HepG2 (cell line): ENCODE results near the gene FAM187B. TPM values are rescaled to one million over a fixed set of nuclear protein-coding genes. Genes with fewer than 3 reads are reported as not detected.

Experiments used
- GABPA ChIP-seq, 2 experiments: IDR thresholded peaks; 2 replicates each; pipeline ENCODE4 v1.6.1; 2011 to 2016; ENCODE audit warnings: low read depth in 2 of 2, low read length in 1 of 2, missing biosample characterization in 1 of 2, missing genetic modification characterization in 1 of 2
- IRX3 ChIP-seq: sonication (generic); formaldehyde crosslinking; IDR thresholded peaks from 2 replicates; pipeline ENCODE4 v1.8.1; 2023; ENCODE audit warnings: mild to moderate bottlenecking, low read depth, missing genetic modification reagents, borderline replicate concordance
- MNT ChIP-seq: fragments of 450-650 bp; IDR thresholded peaks from 2 replicates; pipeline ENCODE4 v1.6.1; 2016
- NFATC3 ChIP-seq: sonication (generic); formaldehyde crosslinking; IDR thresholded peaks from 2 replicates; pipeline ENCODE4 v1.5.1; 2020; ENCODE audit warnings: mild to moderate bottlenecking, missing genetic modification reagents
- SRSF4 ChIP-seq: fragments of 200-400 bp; formaldehyde crosslinking; IDR thresholded peaks from one replicate; pipeline ENCODE4 v1.6.1; 2018; ENCODE audit warnings: mild to moderate bottlenecking, low read depth, low read length, moderate library complexity; ENCODE audit not compliant: poor library complexity, severe bottlenecking
- ZFP41 ChIP-seq: sonication (generic); formaldehyde crosslinking; IDR thresholded peaks from 2 replicates; pipeline ENCODE4 v1.4.0; 2020; ENCODE audit warnings: mild to moderate bottlenecking, missing genetic modification reagents, borderline replicate concordance
- ZMYM4 ChIP-seq: sonication (generic); formaldehyde crosslinking; IDR thresholded peaks from 2 replicates; pipeline ENCODE4 v1.8.1; 2023; ENCODE audit warnings: mild to moderate bottlenecking, missing genetic modification reagents
- ZNF12 ChIP-seq: sonication (generic); formaldehyde crosslinking; IDR thresholded peaks from 2 replicates; pipeline ENCODE4 v1.5.0; 2020; ENCODE audit warnings: missing genetic modification reagents
- ZNF280B ChIP-seq: sonication (generic); formaldehyde crosslinking; IDR thresholded peaks from 2 replicates; pipeline ENCODE4 v1.5.0; 2020; ENCODE audit warnings: missing genetic modification reagents, mild to moderate bottlenecking, borderline replicate concordance
- ZNF691 ChIP-seq: sonication (generic); formaldehyde crosslinking; IDR thresholded peaks from 2 replicates; pipeline ENCODE4 v1.4.0; 2020; ENCODE audit warnings: missing genetic modification reagents, low read depth, mild to moderate bottlenecking, borderline replicate concordance
- ZNF850 ChIP-seq: sonication (generic); formaldehyde crosslinking; conservative IDR thresholded peaks from 2 replicates; pipeline ENCODE4 v1.9.0; 2021; ENCODE audit warnings: mild to moderate bottlenecking, missing genetic modification reagents
- polyA plus RNA-seq, 8 experiments: library from polyadenylated mRNA; depleted of rRNA in 3 of 8; stranded (reverse) in 7 of 8; unstranded in 1 of 8; fragments of >200 nt; fragmentation: Illumina TruSeq in 4 of 8; extraction: Trizol in 4 of 8; gene quantifications; 2 replicates each; pipeline versions ENCODE4 v1.2.1 to v1.2.3, GENCODE V29; 2011 to 2016; ENCODE audit warnings: low read depth in 4 of 8, missing spikeins in 1 of 8, mixed read lengths in 1 of 8; ENCODE audit not compliant: insufficient read depth in 1 of 8
- total RNA-seq, 5 experiments: library from RNA; depleted of rRNA; stranded (reverse); fragments of >200 nt; fragmentation: Illumina TruSeq; extraction: Trizol; gene quantifications; 2 replicates each; pipeline ENCODE4 v1.2.3, GENCODE V29; 2016; ENCODE audit warnings: low read depth in 1 of 5
- TF ChIP-seq, protein P1 (sequence below): sonication (generic); formaldehyde crosslinking; IDR thresholded peaks from 2 replicates; pipeline ENCODE4 v1.5.1; 2020; ENCODE audit warnings: mild to moderate bottlenecking, missing genetic modification reagents, borderline replicate concordance
- TF ChIP-seq, protein P2 (sequence below): sonication (generic); formaldehyde crosslinking; conservative IDR thresholded peaks from 2 replicates; pipeline ENCODE4 v1.4.0; 2020; ENCODE audit warnings: mild to moderate bottlenecking, missing genetic modification reagents, moderate library complexity

The FAM187B gene
- total and polyA plus RNA-seq, 2 of the 13 experiments (the other 11 are each of a cell fraction or from before 2014, with no cell fraction given), result not detected

- TF ChIP-seq, protein P1, sequence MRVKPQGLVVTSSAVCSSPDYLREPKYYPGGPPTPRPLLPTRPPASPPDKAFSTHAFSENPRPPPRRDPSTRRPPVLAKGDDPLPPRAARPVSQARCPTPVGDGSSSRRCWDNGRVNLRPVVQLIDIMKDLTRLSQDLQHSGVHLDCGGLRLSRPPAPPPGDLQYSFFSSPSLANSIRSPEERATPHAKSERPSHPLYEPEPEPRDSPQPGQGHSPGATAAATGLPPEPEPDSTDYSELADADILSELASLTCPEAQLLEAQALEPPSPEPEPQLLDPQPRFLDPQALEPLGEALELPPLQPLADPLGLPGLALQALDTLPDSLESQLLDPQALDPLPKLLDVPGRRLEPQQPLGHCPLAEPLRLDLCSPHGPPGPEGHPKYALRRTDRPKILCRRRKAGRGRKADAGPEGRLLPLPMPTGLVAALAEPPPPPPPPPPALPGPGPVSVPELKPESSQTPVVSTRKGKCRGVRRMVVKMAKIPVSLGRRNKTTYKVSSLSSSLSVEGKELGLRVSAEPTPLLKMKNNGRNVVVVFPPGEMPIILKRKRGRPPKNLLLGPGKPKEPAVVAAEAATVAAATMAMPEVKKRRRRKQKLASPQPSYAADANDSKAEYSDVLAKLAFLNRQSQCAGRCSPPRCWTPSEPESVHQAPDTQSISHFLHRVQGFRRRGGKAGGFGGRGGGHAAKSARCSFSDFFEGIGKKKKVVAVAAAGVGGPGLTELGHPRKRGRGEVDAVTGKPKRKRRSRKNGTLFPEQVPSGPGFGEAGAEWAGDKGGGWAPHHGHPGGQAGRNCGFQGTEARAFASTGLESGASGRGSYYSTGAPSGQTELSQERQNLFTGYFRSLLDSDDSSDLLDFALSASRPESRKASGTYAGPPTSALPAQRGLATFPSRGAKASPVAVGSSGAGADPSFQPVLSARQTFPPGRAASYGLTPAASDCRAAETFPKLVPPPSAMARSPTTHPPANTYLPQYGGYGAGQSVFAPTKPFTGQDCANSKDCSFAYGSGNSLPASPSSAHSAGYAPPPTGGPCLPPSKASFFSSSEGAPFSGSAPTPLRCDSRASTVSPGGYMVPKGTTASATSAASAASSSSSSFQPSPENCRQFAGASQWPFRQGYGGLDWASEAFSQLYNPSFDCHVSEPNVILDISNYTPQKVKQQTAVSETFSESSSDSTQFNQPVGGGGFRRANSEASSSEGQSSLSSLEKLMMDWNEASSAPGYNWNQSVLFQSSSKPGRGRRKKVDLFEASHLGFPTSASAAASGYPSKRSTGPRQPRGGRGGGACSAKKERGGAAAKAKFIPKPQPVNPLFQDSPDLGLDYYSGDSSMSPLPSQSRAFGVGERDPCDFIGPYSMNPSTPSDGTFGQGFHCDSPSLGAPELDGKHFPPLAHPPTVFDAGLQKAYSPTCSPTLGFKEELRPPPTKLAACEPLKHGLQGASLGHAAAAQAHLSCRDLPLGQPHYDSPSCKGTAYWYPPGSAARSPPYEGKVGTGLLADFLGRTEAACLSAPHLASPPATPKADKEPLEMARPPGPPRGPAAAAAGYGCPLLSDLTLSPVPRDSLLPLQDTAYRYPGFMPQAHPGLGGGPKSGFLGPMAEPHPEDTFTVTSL (CRISPR knock-in tag), result no peak
- peak; percentile 69; the same call in 1 of the 2 replicates for TF ChIP-seq ZMYM4 (CRISPR knock-in tag)
- no peak for TF ChIP-seq SRSF4
- TF ChIP-seq, protein P2, sequence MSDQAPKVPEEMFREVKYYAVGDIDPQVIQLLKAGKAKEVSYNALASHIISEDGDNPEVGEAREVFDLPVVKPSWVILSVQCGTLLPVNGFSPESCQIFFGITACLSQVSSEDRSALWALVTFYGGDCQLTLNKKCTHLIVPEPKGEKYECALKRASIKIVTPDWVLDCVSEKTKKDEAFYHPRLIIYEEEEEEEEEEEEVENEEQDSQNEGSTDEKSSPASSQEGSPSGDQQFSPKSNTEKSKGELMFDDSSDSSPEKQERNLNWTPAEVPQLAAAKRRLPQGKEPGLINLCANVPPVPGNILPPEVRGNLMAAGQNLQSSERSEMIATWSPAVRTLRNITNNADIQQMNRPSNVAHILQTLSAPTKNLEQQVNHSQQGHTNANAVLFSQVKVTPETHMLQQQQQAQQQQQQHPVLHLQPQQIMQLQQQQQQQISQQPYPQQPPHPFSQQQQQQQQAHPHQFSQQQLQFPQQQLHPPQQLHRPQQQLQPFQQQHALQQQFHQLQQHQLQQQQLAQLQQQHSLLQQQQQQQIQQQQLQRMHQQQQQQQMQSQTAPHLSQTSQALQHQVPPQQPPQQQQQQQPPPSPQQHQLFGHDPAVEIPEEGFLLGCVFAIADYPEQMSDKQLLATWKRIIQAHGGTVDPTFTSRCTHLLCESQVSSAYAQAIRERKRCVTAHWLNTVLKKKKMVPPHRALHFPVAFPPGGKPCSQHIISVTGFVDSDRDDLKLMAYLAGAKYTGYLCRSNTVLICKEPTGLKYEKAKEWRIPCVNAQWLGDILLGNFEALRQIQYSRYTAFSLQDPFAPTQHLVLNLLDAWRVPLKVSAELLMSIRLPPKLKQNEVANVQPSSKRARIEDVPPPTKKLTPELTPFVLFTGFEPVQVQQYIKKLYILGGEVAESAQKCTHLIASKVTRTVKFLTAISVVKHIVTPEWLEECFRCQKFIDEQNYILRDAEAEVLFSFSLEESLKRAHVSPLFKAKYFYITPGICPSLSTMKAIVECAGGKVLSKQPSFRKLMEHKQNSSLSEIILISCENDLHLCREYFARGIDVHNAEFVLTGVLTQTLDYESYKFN (CRISPR knock-in tag), result peak; percentile 75
- peak; percentile 10; the same call in 1 of the 2 replicates for TF ChIP-seq ZNF691 (CRISPR knock-in tag)
- peak; percentile 94; the same call in 1 of the 2 replicates for TF ChIP-seq ZFP41 (CRISPR knock-in tag)
- TF ChIP-seq NFATC3 (CRISPR knock-in tag), result 0 out of 2 replicates have a peak, but pooled peaks have one; percentile 40
- peak; percentile 83; the same call in 1 of the 2 replicates for TF ChIP-seq IRX3 (CRISPR knock-in tag)
- peak; percentile 17; the same call in 1 of the 2 replicates for TF ChIP-seq MNT
- peak; percentile 80 for TF ChIP-seq ZNF12 (CRISPR knock-in tag)
- TF ChIP-seq GABPA (IDR thresholded peaks at IDR 0.05; ENCODE audit: low read depth, low read length), result peak; percentile 78
- peak; percentile 92 for TF ChIP-seq GABPA (CRISPR knock-in tag; IDR thresholded peaks at IDR 0.05; ENCODE audit: low read depth)
- no peak; the same call in none of the 2 replicates for TF ChIP-seq ZNF280B
- peak; percentile 96 for TF ChIP-seq ZNF850 (CRISPR knock-in tag)
Measured at GRCh38 chr19:35248310-35249145, 20.0 kb upstream of the FAM187B start, which contains the start of gene LSR (continued).
